GM12878 (cell line): ENCODE data around the gene HIVEP1. TPM values are rescaled to one million over a fixed set of nuclear protein-coding genes. Genes with fewer than 3 reads are reported as not detected.

Experiments
- ATAC-seq: fragments of 200-7000 bp; cut with Tn5 transposase; 3 replicates; pipeline ENCODE4 v1.9.1; 2020; ENCODE audit warnings: mild to moderate bottlenecking, moderate library complexity
- BruUV-seq: library from RNA; stranded (reverse); fragments of 400-500 nt; replicated peaks from 2 replicates; lab custom pipeline; 2021; lab: Mats Ljungman, UMichigan
- CTCF ChIA-PET: fragments of 300-600 bp; sonication (Branson Sonifier 250); formaldehyde crosslinking; extraction: SDS; loops from one replicate; lab custom pipeline; 2021; ENCODE audit warnings: inconsistent platforms; lab: Yijun Ruan, JAX
- POLR2A ChIA-PET: fragments of 350-600 bp; formaldehyde crosslinking; extraction: SDS; loops from one replicate; lab custom pipeline; 2021; ENCODE audit warnings: inconsistent platforms; lab: Charles Lee
- RAD21 ChIA-PET: fragments of 300-600 bp; sonication (Branson Sonifier 250); formaldehyde crosslinking; loops from one replicate; lab custom pipeline; 2023; ENCODE audit warnings: antibody characterized with exemption; ENCODE audit not compliant: unreplicated experiment; lab: Charles Lee
- SMC1A ChIA-PET: fragments of 300-600 bp; sonication (Branson Sonifier 250); formaldehyde crosslinking; loops from one replicate; lab custom pipeline; 2023; ENCODE audit not compliant: unreplicated experiment, uncharacterized antibody; lab: Charles Lee
- DNase-seq: peaks from one replicate; pipeline ENCODE4 v3.0.0-alpha.2; 2011; ENCODE audit warnings: low read depth, low spot score
- FAIRE-seq: peaks from 3 replicates; lab custom pipeline; 2011; peaks lifted over from hg19 to GRCh38; lab: Jason Lieb, UNC
- H2AFZ ChIP-seq: 2 replicates; pipeline ENCODE4 v1.6.0; 2011; ENCODE audit warnings: low read depth, low read length, control low read depth; ENCODE audit not compliant: control insufficient read depth
- H3K27ac ChIP-seq: 2 replicates; pipeline ENCODE4 v1.5.1; 2011; ENCODE audit warnings: control low read depth; ENCODE audit not compliant: control insufficient read depth, insufficient read depth
- H3K27me3 ChIP-seq, 2 experiments: replicated peaks in 1 of 2; 2 replicates each; pipeline versions ENCODE4 v1.6.0 to v1.6.1; 2011; ENCODE audit warnings: low read length in 1 of 2; ENCODE audit not compliant: control insufficient read depth in 2 of 2, insufficient read depth in 2 of 2
- H3K36me3 ChIP-seq, 2 experiments: 2 replicates each; pipeline ENCODE4 v1.5.1; 2011; ENCODE audit warnings: low read length in 1 of 2; ENCODE audit not compliant: control insufficient read depth in 2 of 2, insufficient read depth in 2 of 2
- H3K4me1 ChIP-seq: 2 replicates; pipeline ENCODE4 v1.6.1; 2011; ENCODE audit warnings: mild to moderate bottlenecking, low read length, moderate library complexity, mixed read lengths; ENCODE audit not compliant: control insufficient read depth, insufficient read depth
- H3K4me2 ChIP-seq: 2 replicates; pipeline ENCODE4 v1.6.0; 2011; ENCODE audit warnings: control low read depth; ENCODE audit not compliant: control insufficient read depth, insufficient read depth
- H3K4me3 ChIP-seq: fragments of 200-600 bp; sonication (generic); 2 replicates; pipeline ENCODE4 v1.5.1; 2016
- H3K79me2 ChIP-seq: 2 replicates; pipeline ENCODE4 v1.6.0; 2011; ENCODE audit warnings: low read length; ENCODE audit not compliant: control insufficient read depth, insufficient read depth
- H3K9ac ChIP-seq: 2 replicates; pipeline ENCODE4 v1.8.0; 2011; ENCODE audit warnings: low read length, control low read depth, mixed read lengths; ENCODE audit not compliant: control insufficient read depth, insufficient read depth
- H3K9me3 ChIP-seq: replicated peaks from 3 replicates; pipeline ENCODE4 v1.5.1; 2011; ENCODE audit warnings: mild to moderate bottlenecking, low read length; ENCODE audit not compliant: control insufficient read depth, insufficient read depth
- H4K20me1 ChIP-seq: 2 replicates; pipeline ENCODE4 v1.6.0; 2011; ENCODE audit not compliant: control insufficient read depth, insufficient read depth
- BACH1 ChIP-seq: fragments of 450-650 bp; IDR thresholded peaks from 2 replicates; pipeline ENCODE4 v1.6.1; 2017; ENCODE audit warnings: mild to moderate bottlenecking, borderline replicate concordance
- BHLHE40 ChIP-seq, 2 experiments: fragments of 450-650 bp in 1 of 2; IDR thresholded peaks; 2 replicates each; pipeline ENCODE4 v1.6.1; 2011 to 2017; ENCODE audit warnings: low read depth in 2 of 2, borderline replicate concordance in 1 of 2, improper control_type of control experiment in 1 of 2, low read length in 1 of 2, mild to moderate bottlenecking in 1 of 2
- CHD4 ChIP-seq: fragments of 200-600 bp; sonication (generic); IDR thresholded peaks from 2 replicates; pipeline ENCODE4 v1.6.1; 2016; ENCODE audit warnings: mild to moderate bottlenecking
- MTA2 ChIP-seq: fragments of 450-650 bp; IDR thresholded peaks from 2 replicates; pipeline ENCODE4 v1.6.1; 2016; ENCODE audit warnings: low read depth, mild to moderate bottlenecking, moderate library complexity
- NR2C2 ChIP-seq: IDR thresholded peaks from 2 replicates; pipeline ENCODE4 v1.6.1; 2011; ENCODE audit warnings: borderline replicate concordance, low read depth; ENCODE audit not compliant: control insufficient read depth, insufficient read length
- SP1 ChIP-seq: IDR thresholded peaks from one replicate; pipeline ENCODE4 v1.6.1; 2011; ENCODE audit warnings: low read depth, low read length
- SPI1 ChIP-seq: IDR thresholded peaks from 2 replicates; pipeline ENCODE4 v1.6.1; 2011; ENCODE audit warnings: low read depth, mild to moderate bottlenecking, low read length, moderate library complexity, borderline replicate concordance; ENCODE audit not compliant: insufficient read depth
- SREBF1 ChIP-seq: IDR thresholded peaks from 2 replicates; pipeline ENCODE4 v1.6.1; 2012; ENCODE audit warnings: mild to moderate bottlenecking, low read length
- TARDBP ChIP-seq: IDR thresholded peaks from 2 replicates; pipeline ENCODE4 v1.6.1; 2016; ENCODE audit warnings: borderline replicate concordance
- YY1 ChIP-seq: IDR thresholded peaks from 2 replicates; pipeline ENCODE4 v1.6.1; 2011; ENCODE audit warnings: low read depth, mild to moderate bottlenecking, low read length
- ZNF217 ChIP-seq: fragments of 450-650 bp; IDR thresholded peaks from 2 replicates; pipeline ENCODE4 v1.6.1; 2017; ENCODE audit warnings: antibody characterized with exemption, mild to moderate bottlenecking
- WGBS: methylation state at CpG from one replicate; pipeline ENCODE4 v1.1.6; 2016; ENCODE audit warnings: low lambda C conversion rate; ENCODE audit not compliant: insufficient replicate concordance, insufficient coverage; ENCODE audit errors: missing lambda C conversion rate; 5-methylcytosine and 5-hydroxymethylcytosine counted together
- in situ Hi-C: fragments of 300-500 bp; cut with MboI; formaldehyde crosslinking; loops from 9 replicates; pipeline ENCODE4 v1.14.3; 2018; ENCODE audit warnings: mixed read lengths
- intact Hi-C: fragments of 100-400 bp; cut with micrococcal nuclease; formaldehyde crosslinking; loops from one replicate; pipeline ENCODE4 v1.14.2; 2022; ENCODE audit not compliant: unreplicated experiment
- polyA plus RNA-seq, 11 experiments: library from polyadenylated mRNA; depleted of rRNA in 4 of 11; unstranded in 6 of 11; stranded (reverse) in 5 of 11; fragments of >200 nt; fragmentation: Nextera tagmentation in 4 of 11; fragmentation: Illumina TruSeq in 1 of 11; extraction: Ambion mirVana in 4 of 11; extraction: Trizol in 1 of 11; gene quantifications; 1 replicate in 1 of 11; 2 replicates in 10 of 11; pipeline versions ENCODE4 v1.2.1 to v1.2.3, GENCODE V29; 2011 to 2016; ENCODE audit warnings: inconsistent platforms in 2 of 11, missing spikeins in 2 of 11, low read depth in 1 of 11
- total RNA-seq, 4 experiments: library from RNA; depleted of rRNA in 3 of 4; stranded (reverse); fragments of >200 nt in 3 of 4; fragmentation: Illumina TruSeq in 1 of 4; extraction: Trizol in 1 of 4; gene quantifications; 2 replicates each; pipeline versions ENCODE4 v1.2.1 to v1.2.3, GENCODE V29; 2013 to 2021
- TF ChIP-seq, protein P1 (sequence below): fragments of 450-650 bp; IDR thresholded peaks from 2 replicates; pipeline ENCODE4 v1.6.1; 2017; ENCODE audit warnings: mild to moderate bottlenecking

Gene HIVEP1
- total and polyA plus RNA-seq, 10 of the 15 experiments (the other 5 are each of a cell fraction or from before 2014, with no cell fraction given), result 4.3 to 37.5 (median 21.6) TPM

DNA sequence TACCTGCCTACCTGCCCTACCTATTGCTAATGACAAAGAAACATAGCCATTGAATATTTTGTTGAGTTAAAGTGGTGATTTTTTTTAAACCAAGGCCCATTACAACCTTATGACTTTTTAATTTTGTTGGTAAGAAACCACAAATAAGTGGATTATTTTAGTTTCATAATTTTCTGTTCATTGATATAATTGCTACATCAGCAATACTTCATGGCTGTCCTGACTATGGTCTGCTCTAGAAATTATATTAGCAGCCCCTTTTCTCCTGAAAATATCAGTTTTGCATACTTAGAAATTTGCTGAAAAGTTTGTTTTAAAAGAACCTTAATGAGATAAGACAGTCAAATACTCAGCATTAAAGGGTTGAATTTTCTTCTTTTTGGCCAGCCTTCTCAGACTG is 106.5 kb downstream of the HIVEP1 start:
- peaks cover 20 to 21% of the 10 kb centered on the region in 2 experiments for H3K36me3 ChIP-seq
- H3K27me3 ChIP-seq, result no peaks in the 10 kb centered on the region
- no peak overlapping the region for H2AFZ ChIP-seq
- in situ Hi-C loops, result no loop called here
- RAD21 ChIA-PET, result interaction anchor here (0.7 to 5.8 kb wide), 12 partner anchors 16 to 407 kb away, joined by 3 to 32 read pairs (median 6); partner anchors contain the start of gene EDN1
- H4K20me1 ChIP-seq, result no peaks in the 10 kb centered on the region
- CTCF ChIA-PET, result interaction anchor here (1.3 to 1.5 kb wide), 2 partner anchors 15 to 485 kb away, joined by 3 read pairs; no protein-coding TSS in a partner anchor
- no peak for FAIRE-seq
- H3K9me3 ChIP-seq, result peaks cover 2% of the 10 kb centered on the region; the same call in 2 of the 3 replicates
- TF ChIP-seq ZNF217 (no peak), SREBF1 (0 out of 2 replicates have a peak, but pooled peaks have one; percentile 6), SPI1 (no peak)
- peak overlapping the region; percentile 34; the same call in 1 of the 2 replicates for H3K4me3 ChIP-seq
- peak overlapping the region; percentile 52; the same call in 1 of the 2 replicates for H3K9ac ChIP-seq
- ATAC-seq, result no peak
- no peak for DNase-seq
- intact Hi-C loops, result loop anchor here (2.0 to 10.0 kb wide), 4 partner anchors 56 to 236 kb away; partner anchors contain the start of gene HIVEP1
- BruUV-seq, result TSS peak; percentile 99
- peaks cover 38% of the 10 kb centered on the region for H3K79me2 ChIP-seq
- POLR2A ChIA-PET, result interaction anchor here (0.9 to 1.8 kb wide), 2 partner anchors 15 to 69 kb away, joined by 3 to 8 read pairs; no protein-coding TSS in a partner anchor
- peak overlapping the region; percentile 84 for H3K4me2 ChIP-seq
- peaks cover 35% of the 10 kb centered on the region for H3K4me1 ChIP-seq
- peak overlapping the region; percentile 92 for H3K27ac ChIP-seq
- SMC1A ChIA-PET, result interaction anchor here (0.8 to 1.8 kb wide), 15 partner anchors 8 to 396 kb away, joined by 3 to 6 read pairs (median 3); no protein-coding TSS in a partner anchor

DNA sequence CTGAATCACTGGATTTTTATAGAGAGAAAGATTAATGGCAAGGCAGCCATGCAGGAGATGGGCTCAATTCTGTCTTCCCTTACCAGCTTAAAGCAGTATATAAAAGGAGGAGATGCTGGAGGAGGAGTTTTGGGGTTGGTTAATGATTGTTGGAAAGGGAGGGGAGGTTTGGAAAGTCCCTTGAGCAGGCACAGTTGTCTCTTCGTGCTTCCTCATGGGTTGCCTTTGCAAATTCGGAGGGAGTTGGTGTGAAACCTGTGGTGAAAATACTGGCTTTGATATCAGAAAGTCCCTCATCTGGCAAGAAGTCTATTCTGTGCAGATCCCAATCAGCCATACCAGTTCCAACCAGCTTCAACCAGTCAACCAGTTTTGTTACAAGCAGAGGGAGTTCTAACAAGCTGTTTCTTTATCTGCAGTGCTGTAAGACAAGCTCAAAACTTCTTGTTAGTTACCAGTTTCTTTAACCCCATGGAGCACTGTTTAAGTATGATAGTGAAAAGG is 107.0 kb downstream of the HIVEP1 start:
- DNase-seq (peak; percentile 97), FAIRE-seq (peak; percentile 66)
- 0 out of 2 replicates have a peak, but pooled peaks have one; percentile 19 for TF ChIP-seq YY1
- TF ChIP-seq, protein P1, sequence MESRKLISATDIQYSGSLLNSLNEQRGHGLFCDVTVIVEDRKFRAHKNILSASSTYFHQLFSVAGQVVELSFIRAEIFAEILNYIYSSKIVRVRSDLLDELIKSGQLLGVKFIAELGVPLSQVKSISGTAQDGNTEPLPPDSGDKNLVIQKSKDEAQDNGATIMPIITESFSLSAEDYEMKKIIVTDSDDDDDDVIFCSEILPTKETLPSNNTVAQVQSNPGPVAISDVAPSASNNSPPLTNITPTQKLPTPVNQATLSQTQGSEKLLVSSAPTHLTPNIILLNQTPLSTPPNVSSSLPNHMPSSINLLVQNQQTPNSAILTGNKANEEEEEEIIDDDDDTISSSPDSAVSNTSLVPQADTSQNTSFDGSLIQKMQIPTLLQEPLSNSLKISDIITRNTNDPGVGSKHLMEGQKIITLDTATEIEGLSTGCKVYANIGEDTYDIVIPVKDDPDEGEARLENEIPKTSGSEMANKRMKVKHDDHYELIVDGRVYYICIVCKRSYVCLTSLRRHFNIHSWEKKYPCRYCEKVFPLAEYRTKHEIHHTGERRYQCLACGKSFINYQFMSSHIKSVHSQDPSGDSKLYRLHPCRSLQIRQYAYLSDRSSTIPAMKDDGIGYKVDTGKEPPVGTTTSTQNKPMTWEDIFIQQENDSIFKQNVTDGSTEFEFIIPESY, result no peak
- TF ChIP-seq NR2C2, result no peak
- TF ChIP-seq SREBF1, result no peak
- peak; percentile 88 for TF ChIP-seq MTA2
- no peak for TF ChIP-seq TARDBP
- no peak for TF ChIP-seq CHD4
- TF ChIP-seq SP1, result peak; percentile 38
- TF ChIP-seq BACH1, result peak; percentile 51; the same call in 1 of the 2 replicates
- TF ChIP-seq BHLHE40 (IDR thresholded peaks at IDR 0.05; ENCODE audit: borderline replicate concordance in 1 of 2, low read depth in 2 of 2, low read length in 1 of 2), result peak; percentile 37 to 55; a peak in 1 of 4 replicates

More for the DNA sequence above, 107.0 kb downstream of the HIVEP1 start:
- H3K27ac ChIP-seq, result peak overlapping the region; percentile 92
- peaks cover 22% of the 10 kb centered on the region in 2 experiments for H3K36me3 ChIP-seq
- peaks cover 2% of the 10 kb centered on the region; the same call in 2 of the 3 replicates for H3K9me3 ChIP-seq
- WGBS, result 0% methylated on average over 2 of the region's 2 CpGs
- intact Hi-C loops (loop anchor here (2.0 to 10.0 kb wide), 4 partner anchors 57 to 236 kb away; partner anchors contain the start of gene HIVEP1), in situ Hi-C loops (no loop called here)
- H3K79me2 ChIP-seq, result peaks cover 34% of the 10 kb centered on the region
- H3K27me3 ChIP-seq, result no peaks in the 10 kb centered on the region
- POLR2A ChIA-PET, result interaction anchor here (0.8 to 1.8 kb wide), 5 partner anchors 11 to 291 kb away, joined by 3 to 8 read pairs (median 4); no protein-coding TSS in a partner anchor
- RAD21 ChIA-PET, result interaction anchor here (0.7 to 2.4 kb wide), 18 partner anchors 12 to 407 kb away, joined by 3 to 11 read pairs (median 4); partner anchors contain the start of gene EDN1
- H3K4me3 ChIP-seq, result peak overlapping the region; percentile 34; the same call in 1 of the 2 replicates
- BruUV-seq, result no TSS peak
- peaks cover 34% of the 10 kb centered on the region for H3K4me1 ChIP-seq
- peak overlapping the region; percentile 52 for H3K9ac ChIP-seq
- H4K20me1 ChIP-seq, result no peaks in the 10 kb centered on the region
- H3K4me2 ChIP-seq, result peak overlapping the region; percentile 84
- CTCF ChIA-PET, result interaction anchor here (0.7 to 1.5 kb wide), 4 partner anchors 14 to 484 kb away, joined by 3 to 4 read pairs (median 3); no protein-coding TSS in a partner anchor
- peak overlapping the region; percentile 39 for H2AFZ ChIP-seq
- ATAC-seq, result peak; percentile 83
- SMC1A ChIA-PET, result interaction anchor here (0.8 to 1.8 kb wide), 16 partner anchors 10 to 397 kb away, joined by 3 to 6 read pairs (median 4); no protein-coding TSS in a partner anchor
